Measurements from ENCODE around the gene ALDH4A1.

The ALDH4A1 gene, protein sequence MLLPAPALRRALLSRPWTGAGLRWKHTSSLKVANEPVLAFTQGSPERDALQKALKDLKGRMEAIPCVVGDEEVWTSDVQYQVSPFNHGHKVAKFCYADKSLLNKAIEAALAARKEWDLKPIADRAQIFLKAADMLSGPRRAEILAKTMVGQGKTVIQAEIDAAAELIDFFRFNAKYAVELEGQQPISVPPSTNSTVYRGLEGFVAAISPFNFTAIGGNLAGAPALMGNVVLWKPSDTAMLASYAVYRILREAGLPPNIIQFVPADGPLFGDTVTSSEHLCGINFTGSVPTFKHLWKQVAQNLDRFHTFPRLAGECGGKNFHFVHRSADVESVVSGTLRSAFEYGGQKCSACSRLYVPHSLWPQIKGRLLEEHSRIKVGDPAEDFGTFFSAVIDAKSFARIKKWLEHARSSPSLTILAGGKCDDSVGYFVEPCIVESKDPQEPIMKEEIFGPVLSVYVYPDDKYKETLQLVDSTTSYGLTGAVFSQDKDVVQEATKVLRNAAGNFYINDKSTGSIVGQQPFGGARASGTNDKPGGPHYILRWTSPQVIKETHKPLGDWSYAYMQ

GRCh38 chr1:18902523-18903290 is at the start of gene ALDH4A1:
Gene ALDH4A1 (minus strand): TSS chr1:18902555. CDS start chr1:18902523, 32 bp downstream.
- H3K4me3 ChIP-seq (ENCODE audit: low read depth, low read length): peak within 1 kb of the TSS; percentile 83
- peak; percentile 96 for DNase-seq (ENCODE audit: low read depth)
- no peak for TF ChIP-seq CTCF (IDR thresholded peaks at IDR 0.05; ENCODE audit: low read depth, low read length, missing control alignments)

- no peak for TF ChIP-seq CTCF (IDR thresholded peaks at IDR 0.05; ENCODE audit: low read depth, low read length, missing control alignments)
- peak overlapping the region; percentile 62 for H3K4me3 ChIP-seq (ENCODE audit: low read depth, low read length)
- peak; percentile 77 for DNase-seq (ENCODE audit: low read depth)
Observed at GRCh38 chr1:18951818-18952391, 49.5 kb upstream of the ALDH4A1 start.

GRCh38 chr1:18951416-18951815 is 49.1 kb upstream of the ALDH4A1 start:
- DNase-seq (ENCODE audit: low read depth): no peak
- TF ChIP-seq CTCF (IDR thresholded peaks at IDR 0.05; ENCODE audit: low read depth, low read length, missing control alignments): no peak
- H3K4me3 ChIP-seq (ENCODE audit: low read depth, low read length): peak overlapping the region; percentile 62

GRCh38 chr1:18950401-18951026 is 48.2 kb upstream of the ALDH4A1 start:
- no peak for DNase-seq (ENCODE audit: low read depth)
- H3K4me3 ChIP-seq (ENCODE audit: low read depth, low read length): peak overlapping the region; percentile 62
- no peak for TF ChIP-seq CTCF (IDR thresholded peaks at IDR 0.05; ENCODE audit: low read depth, low read length, missing control alignments)

DNA sequence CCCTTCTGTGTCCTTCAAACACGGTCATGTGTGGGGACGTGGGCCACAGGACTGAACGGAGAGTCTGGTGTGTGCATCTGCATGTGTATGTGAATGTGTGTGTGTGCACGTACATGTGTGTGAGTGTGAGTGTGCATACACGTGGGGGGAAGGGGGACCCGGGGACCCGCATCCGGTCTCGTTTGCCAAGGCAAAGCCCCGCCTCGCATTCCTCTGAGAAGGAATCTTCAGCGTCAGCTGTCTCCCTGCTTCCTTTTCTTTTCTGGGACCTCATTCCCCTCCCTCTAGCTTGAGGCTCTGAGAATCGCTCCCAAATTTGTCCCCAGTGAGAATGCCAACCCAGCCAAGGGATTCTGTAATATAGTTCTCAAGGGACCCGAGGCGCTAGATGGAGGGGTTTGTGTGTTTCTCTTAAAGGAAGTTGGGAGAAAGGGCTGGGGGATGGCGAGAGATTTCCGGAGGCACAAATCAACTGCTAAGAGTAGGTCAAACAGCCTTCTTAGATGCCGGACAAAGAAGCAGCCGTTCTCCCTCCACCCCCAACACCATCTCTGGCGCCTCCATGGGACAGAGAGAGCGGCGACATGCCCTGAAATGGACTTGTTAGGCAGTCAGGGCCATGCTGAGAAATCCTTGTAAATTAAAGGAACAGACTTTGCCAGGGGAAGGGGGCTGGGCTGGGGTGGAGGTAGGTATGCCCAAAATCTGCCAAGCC is 47.5 kb upstream of the ALDH4A1 start:
- TF ChIP-seq CTCF (IDR thresholded peaks at IDR 0.05; ENCODE audit: low read depth, low read length, missing control alignments): peak; percentile 48
- no peak for DNase-seq (ENCODE audit: low read depth)
- peak overlapping the region; percentile 62 for H3K4me3 ChIP-seq (ENCODE audit: low read depth, low read length)

All from GM12864 (cell line).